K562 (cell line): Measurements from ENCODE around the gene CLTA.

Source experiments
- HDAC1 ChIP-seq, 2 experiments: fragments of 450-650 bp; IDR thresholded peaks; 2 replicates each; pipeline ENCODE4 v1.6.1; 2016 to 2017; ENCODE audit warnings: inconsistent platforms in 1 of 2, mild to moderate bottlenecking in 1 of 2, moderate library complexity in 1 of 2
- HDAC8 ChIP-seq: fragments of 450-650 bp; IDR thresholded peaks from 2 replicates; pipeline ENCODE4 v1.6.1; 2016; ENCODE audit warnings: mild to moderate bottlenecking, missing genetic modification characterization, moderate library complexity, missing compliant biosample characterization
- IFI16 ChIP-seq: fragments of 250-450 bp; sonication (Bioruptor Pico); IDR thresholded peaks from 2 replicates; pipeline ENCODE4 v2.1.2; 2022; ENCODE audit warnings: mild to moderate bottlenecking, inconsistent platforms
- POLR2AphosphoS5 ChIP-seq: IDR thresholded peaks from 2 replicates; pipeline ENCODE4 v1.6.1; 2011; ENCODE audit warnings: mild to moderate bottlenecking, low read depth, low read length, moderate library complexity; ENCODE audit not compliant: control insufficient read depth, insufficient read depth
- TARDBP ChIP-seq: fragments of 450-650 bp; IDR thresholded peaks from 2 replicates; pipeline ENCODE4 v1.6.1; 2016
- ZNF3 ChIP-seq: fragments of 250-450 bp; sonication (Bioruptor Pico); IDR thresholded peaks from 2 replicates; pipeline ENCODE4 v1.5.0; 2021; ENCODE audit warnings: mild to moderate bottlenecking, moderate library complexity
- TF ChIP-seq, protein P1 (sequence below): fragments of 450-650 bp; IDR thresholded peaks from 2 replicates; pipeline ENCODE4 v1.6.1; 2018; ENCODE audit not compliant: partially characterized antibody
- TF ChIP-seq, protein P2 (sequence below): fragments of 250-450 bp; sonication (Bioruptor Pico); IDR thresholded peaks from 2 replicates; pipeline ENCODE4 v1.8.0; 2021; ENCODE audit warnings: borderline replicate concordance, mild to moderate bottlenecking, moderate library complexity; ENCODE audit not compliant: poor library complexity, severe bottlenecking
- TF ChIP-seq, protein P3 (sequence below), 2 experiments: fragments of 450-650 bp; formaldehyde crosslinking in 1 of 2; IDR thresholded peaks; 2 replicates each; pipeline versions ENCODE4 v1.4.0 to v1.6.1; 2014 to 2020; ENCODE audit warnings: mild to moderate bottlenecking in 2 of 2, borderline replicate concordance in 1 of 2, low read depth in 1 of 2

DNA sequence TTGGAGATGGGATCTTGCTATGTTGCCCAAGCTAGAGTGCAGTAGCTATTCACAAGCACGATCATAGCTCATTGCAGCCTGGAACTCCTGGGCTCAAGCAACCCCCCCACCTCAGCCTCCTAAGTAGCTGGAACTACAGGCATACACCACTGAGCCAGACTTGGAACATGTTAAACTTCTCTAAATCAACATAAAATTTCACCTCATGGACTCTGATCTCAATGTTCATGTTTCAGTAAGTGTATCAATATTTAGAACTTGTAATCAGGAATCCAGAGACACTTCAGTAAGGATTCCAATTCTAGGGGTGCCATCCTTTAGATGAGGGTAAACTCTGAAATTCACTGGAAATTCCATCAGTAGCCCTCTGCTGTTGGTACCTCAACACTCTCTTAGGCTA is 60.7 kb downstream of the CLTA start:
- TF ChIP-seq IFI16 (CRISPR knock-in tag) (no peak), POLR2AphosphoS5 (no peak), HDAC1 (IDR thresholded peaks at IDR 0.05) (no peak), ZNF3 (no peak), HDAC8 (tag) (no peak), TARDBP (no peak)
- TF ChIP-seq, protein P1, sequence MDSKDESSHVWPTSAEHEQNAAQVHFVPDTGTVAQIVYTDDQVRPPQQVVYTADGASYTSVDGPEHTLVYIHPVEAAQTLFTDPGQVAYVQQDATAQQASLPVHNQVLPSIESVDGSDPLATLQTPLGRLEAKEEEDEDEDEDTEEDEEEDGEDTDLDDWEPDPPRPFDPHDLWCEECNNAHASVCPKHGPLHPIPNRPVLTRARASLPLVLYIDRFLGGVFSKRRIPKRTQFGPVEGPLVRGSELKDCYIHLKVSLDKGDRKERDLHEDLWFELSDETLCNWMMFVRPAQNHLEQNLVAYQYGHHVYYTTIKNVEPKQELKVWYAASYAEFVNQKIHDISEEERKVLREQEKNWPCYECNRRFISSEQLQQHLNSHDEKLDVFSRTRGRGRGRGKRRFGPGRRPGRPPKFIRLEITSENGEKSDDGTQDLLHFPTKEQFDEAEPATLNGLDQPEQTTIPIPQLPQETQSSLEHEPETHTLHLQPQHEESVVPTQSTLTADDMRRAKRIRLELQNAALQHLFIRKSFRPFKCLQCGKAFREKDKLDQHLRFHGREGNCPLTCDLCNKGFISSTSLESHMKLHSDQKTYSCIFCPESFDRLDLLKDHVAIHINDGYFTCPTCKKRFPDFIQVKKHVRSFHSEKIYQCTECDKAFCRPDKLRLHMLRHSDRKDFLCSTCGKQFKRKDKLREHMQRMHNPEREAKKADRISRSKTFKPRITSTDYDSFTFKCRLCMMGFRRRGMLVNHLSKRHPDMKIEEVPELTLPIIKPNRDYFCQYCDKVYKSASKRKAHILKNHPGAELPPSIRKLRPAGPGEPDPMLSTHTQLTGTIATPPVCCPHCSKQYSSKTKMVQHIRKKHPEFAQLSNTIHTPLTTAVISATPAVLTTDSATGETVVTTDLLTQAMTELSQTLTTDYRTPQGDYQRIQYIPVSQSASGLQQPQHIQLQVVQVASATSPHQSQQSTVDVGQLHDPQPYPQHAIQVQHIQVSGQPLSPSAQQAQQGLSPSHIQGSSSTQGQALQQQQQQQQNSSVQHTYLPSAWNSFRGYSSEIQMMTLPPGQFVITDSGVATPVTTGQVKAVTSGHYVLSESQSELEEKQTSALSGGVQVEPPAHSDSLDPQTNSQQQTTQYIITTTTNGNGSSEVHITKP: no peak
- TF ChIP-seq, protein P2, sequence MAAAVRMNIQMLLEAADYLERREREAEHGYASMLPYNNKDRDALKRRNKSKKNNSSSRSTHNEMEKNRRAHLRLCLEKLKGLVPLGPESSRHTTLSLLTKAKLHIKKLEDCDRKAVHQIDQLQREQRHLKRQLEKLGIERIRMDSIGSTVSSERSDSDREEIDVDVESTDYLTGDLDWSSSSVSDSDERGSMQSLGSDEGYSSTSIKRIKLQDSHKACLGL (CRISPR knock-in tag): no peak
- TF ChIP-seq, protein P3, sequence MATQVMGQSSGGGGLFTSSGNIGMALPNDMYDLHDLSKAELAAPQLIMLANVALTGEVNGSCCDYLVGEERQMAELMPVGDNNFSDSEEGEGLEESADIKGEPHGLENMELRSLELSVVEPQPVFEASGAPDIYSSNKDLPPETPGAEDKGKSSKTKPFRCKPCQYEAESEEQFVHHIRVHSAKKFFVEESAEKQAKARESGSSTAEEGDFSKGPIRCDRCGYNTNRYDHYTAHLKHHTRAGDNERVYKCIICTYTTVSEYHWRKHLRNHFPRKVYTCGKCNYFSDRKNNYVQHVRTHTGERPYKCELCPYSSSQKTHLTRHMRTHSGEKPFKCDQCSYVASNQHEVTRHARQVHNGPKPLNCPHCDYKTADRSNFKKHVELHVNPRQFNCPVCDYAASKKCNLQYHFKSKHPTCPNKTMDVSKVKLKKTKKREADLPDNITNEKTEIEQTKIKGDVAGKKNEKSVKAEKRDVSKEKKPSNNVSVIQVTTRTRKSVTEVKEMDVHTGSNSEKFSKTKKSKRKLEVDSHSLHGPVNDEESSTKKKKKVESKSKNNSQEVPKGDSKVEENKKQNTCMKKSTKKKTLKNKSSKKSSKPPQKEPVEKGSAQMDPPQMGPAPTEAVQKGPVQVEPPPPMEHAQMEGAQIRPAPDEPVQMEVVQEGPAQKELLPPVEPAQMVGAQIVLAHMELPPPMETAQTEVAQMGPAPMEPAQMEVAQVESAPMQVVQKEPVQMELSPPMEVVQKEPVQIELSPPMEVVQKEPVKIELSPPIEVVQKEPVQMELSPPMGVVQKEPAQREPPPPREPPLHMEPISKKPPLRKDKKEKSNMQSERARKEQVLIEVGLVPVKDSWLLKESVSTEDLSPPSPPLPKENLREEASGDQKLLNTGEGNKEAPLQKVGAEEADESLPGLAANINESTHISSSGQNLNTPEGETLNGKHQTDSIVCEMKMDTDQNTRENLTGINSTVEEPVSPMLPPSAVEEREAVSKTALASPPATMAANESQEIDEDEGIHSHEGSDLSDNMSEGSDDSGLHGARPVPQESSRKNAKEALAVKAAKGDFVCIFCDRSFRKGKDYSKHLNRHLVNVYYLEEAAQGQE (IDR thresholded peaks at IDR 0.05; ENCODE audit: borderline replicate concordance): no peak
- TF ChIP-seq, protein P3 (CRISPR knock-in tag; IDR thresholded peaks at IDR 0.05; ENCODE audit: low read depth): no peak
